HepG2 (cell line): ENCODE data around the gene WNT7B. TPM values are rescaled to one million over a fixed set of nuclear protein-coding genes. Genes with fewer than 3 reads are reported as not detected.

Experiments used
- ATAC-seq: fragments of 200-7000 bp; cut with Tn5 transposase; 3 replicates; pipeline ENCODE4 v1.9.1; 2020; ENCODE audit warnings: mild to moderate bottlenecking, moderate library complexity
- BruUV-seq: library from RNA; stranded (reverse); fragments of 400-500 nt; replicated peaks from 2 replicates; lab custom pipeline; 2021; lab: Mats Ljungman, UMichigan
- CTCF ChIA-PET: fragments of 300-600 bp; formaldehyde crosslinking; extraction: SDS; loops from one replicate; lab custom pipeline; 2021; ENCODE audit warnings: low total read pairs, inconsistent platforms, low intra/inter-chr PET ratio; lab: Yijun Ruan, JAX
- POLR2A ChIA-PET: fragments of 350-600 bp; sonication (Branson Sonifier 250); formaldehyde crosslinking; loops from one replicate; lab custom pipeline; 2020; ENCODE audit warnings: antibody characterized with exemption, inconsistent platforms; lab: Yijun Ruan, JAX
- DNase-seq: peaks from one replicate; pipeline ENCODE4 v3.0.0-alpha.2; 2015; ENCODE audit warnings: low spot score
- FAIRE-seq: peaks from 3 replicates; lab custom pipeline; 2011; peaks lifted over from hg19 to GRCh38; lab: Jason Lieb, UNC
- H2AFZ ChIP-seq: one replicate; pipeline ENCODE4 v1.6.1; 2011; ENCODE audit warnings: low read length, inconsistent platforms
- H3K27ac ChIP-seq: fragments of 300-600 bp; 3 replicates; pipeline ENCODE4 v1.8.0; 2011; ENCODE audit warnings: mixed run types, mild to moderate bottlenecking, mixed read lengths, low read length, inconsistent platforms; ENCODE audit not compliant: insufficient read depth; ENCODE audit errors: extremely low read length
- H3K27me3 ChIP-seq, 2 experiments: fragments of 200-600 bp in 1 of 2; 2 replicates in 1 of 2; 3 replicates in 1 of 2; pipeline versions ENCODE4 v1.6.0 to v1.8.0; 2011; ENCODE audit warnings: low read length in 2 of 2, mild to moderate bottlenecking in 2 of 2, moderate library complexity in 2 of 2, inconsistent platforms in 1 of 2; ENCODE audit not compliant: insufficient read depth in 2 of 2, control insufficient read depth in 1 of 2
- H3K36me3 ChIP-seq, 2 experiments: fragments of 200-600 bp in 1 of 2; replicated peaks in 1 of 2; 2 replicates in 1 of 2; 3 replicates in 1 of 2; pipeline versions ENCODE4 v1.5.1 to v1.8.0; 2011; ENCODE audit warnings: low read length in 2 of 2, inconsistent platforms in 1 of 2; ENCODE audit not compliant: insufficient read depth in 2 of 2, control insufficient read depth in 1 of 2
- H3K4me1 ChIP-seq: 2 replicates; pipeline ENCODE4 v1.5.1; 2012; ENCODE audit warnings: low read length, inconsistent platforms; ENCODE audit not compliant: insufficient read depth
- H3K4me2 ChIP-seq: 2 replicates; pipeline ENCODE4 v1.6.0; 2011; ENCODE audit warnings: low read depth, low read length, inconsistent platforms
- H3K4me3 ChIP-seq, 3 experiments: fragments of 200-600 bp in 1 of 3; sonication (generic), shearing (Covaris generic) in 1 of 3; replicated peaks in 1 of 3; 2 replicates each; pipeline ENCODE4 v1.5.1; 2011 to 2016; ENCODE audit warnings: low read length in 3 of 3, inconsistent platforms in 2 of 3, low read depth in 2 of 3, mild to moderate bottlenecking in 2 of 3, control low read depth in 1 of 3, mixed read lengths in 1 of 3; ENCODE audit not compliant: insufficient read depth in 1 of 3
- H3K79me2 ChIP-seq: one replicate; pipeline ENCODE4 v1.6.1; 2011; ENCODE audit warnings: low read length, inconsistent platforms; ENCODE audit not compliant: insufficient read depth
- H3K9ac ChIP-seq: 2 replicates; pipeline ENCODE4 v1.6.0; 2011; ENCODE audit warnings: mild to moderate bottlenecking, low read depth, low read length, inconsistent platforms; ENCODE audit not compliant: insufficient read depth
- H3K9me3 ChIP-seq: 2 replicates; pipeline ENCODE4 v1.5.1; 2012; ENCODE audit warnings: mild to moderate bottlenecking, low read length
- H4K20me1 ChIP-seq: 2 replicates; pipeline ENCODE4 v1.6.0; 2011; ENCODE audit warnings: inconsistent platforms, mild to moderate bottlenecking, low read length, moderate library complexity; ENCODE audit not compliant: insufficient read depth
- CCDC6 ChIP-seq: sonication (generic); formaldehyde crosslinking; IDR thresholded peaks from 2 replicates; pipeline ENCODE4 v1.8.1; 2022; ENCODE audit warnings: mild to moderate bottlenecking, missing genetic modification reagents, moderate library complexity
- ERF ChIP-seq: IDR thresholded peaks from 2 replicates; pipeline ENCODE4 v1.6.1; 2018; ENCODE audit warnings: missing biosample characterization, missing genetic modification reagents
- ETV5 ChIP-seq: IDR thresholded peaks from 2 replicates; pipeline ENCODE4 v1.6.1; 2018; ENCODE audit warnings: missing biosample characterization, missing genetic modification reagents, inconsistent platforms, borderline replicate concordance
- HDAC2 ChIP-seq: sonication (generic); formaldehyde crosslinking; IDR thresholded peaks from 2 replicates; pipeline ENCODE4 v1.4.0; 2020; ENCODE audit warnings: missing genetic modification reagents
- HNF4A ChIP-seq: sonication (generic); formaldehyde crosslinking; IDR thresholded peaks from 2 replicates; pipeline ENCODE4 v1.4.0; 2020; ENCODE audit warnings: missing genetic modification reagents
- ISX ChIP-seq: sonication (generic); formaldehyde crosslinking; conservative IDR thresholded peaks from 2 replicates; pipeline ENCODE4 v1.5.0; 2020; ENCODE audit warnings: missing genetic modification reagents
- PAX8 ChIP-seq: sonication (generic); formaldehyde crosslinking; IDR thresholded peaks from 2 replicates; pipeline ENCODE4 v1.8.0; 2022; ENCODE audit warnings: mild to moderate bottlenecking, missing genetic modification reagents, borderline replicate concordance
- PBX2 ChIP-seq: IDR thresholded peaks from 2 replicates; pipeline ENCODE4 v1.6.1; 2016; ENCODE audit warnings: control low read depth
- RELA ChIP-seq: sonication (generic); formaldehyde crosslinking; IDR thresholded peaks from 2 replicates; pipeline ENCODE4 v1.4.0; 2020; ENCODE audit warnings: missing genetic modification reagents
- SCMH1 ChIP-seq: sonication (generic); formaldehyde crosslinking; IDR thresholded peaks from 2 replicates; pipeline ENCODE4 v1.9.0; 2021; ENCODE audit warnings: missing genetic modification reagents, mild to moderate bottlenecking, borderline replicate concordance
- SMAD3 ChIP-seq: sonication (generic); formaldehyde crosslinking; IDR thresholded peaks from 2 replicates; pipeline ENCODE4 v1.4.0; 2020; ENCODE audit warnings: missing genetic modification reagents
- TARDBP ChIP-seq: sonication (generic); formaldehyde crosslinking; IDR thresholded peaks from 2 replicates; pipeline ENCODE4 v1.8.0; 2022; ENCODE audit warnings: mild to moderate bottlenecking, missing genetic modification reagents
- ZFP41 ChIP-seq: sonication (generic); formaldehyde crosslinking; IDR thresholded peaks from 2 replicates; pipeline ENCODE4 v1.4.0; 2020; ENCODE audit warnings: mild to moderate bottlenecking, missing genetic modification reagents, borderline replicate concordance
- ZNF24 ChIP-seq: fragments of 450-650 bp; IDR thresholded peaks from 2 replicates; pipeline ENCODE4 v1.6.1; 2017; ENCODE audit warnings: antibody characterized with exemption, mild to moderate bottlenecking
- ZNF362 ChIP-seq: sonication (generic); formaldehyde crosslinking; IDR thresholded peaks from 2 replicates; pipeline ENCODE4 v1.4.0; 2020; ENCODE audit warnings: missing genetic modification reagents, mild to moderate bottlenecking, borderline replicate concordance
- WGBS: methylation state at CpG from one replicate; pipeline ENCODE4 v1.1.6; 2017; ENCODE audit warnings: low lambda C conversion rate; 5-methylcytosine and 5-hydroxymethylcytosine counted together
- in situ Hi-C: cut with HindIII; loops from 2 replicates; pipeline ENCODE4 v1.10.0; 2017; ENCODE audit warnings: low pct_unique_long_range_greater_than_20kb; ENCODE audit not compliant: extremely low pct_ligation_motif_present
- intact Hi-C: fragments of 100-400 bp; cut with micrococcal nuclease; formaldehyde crosslinking; loops from one replicate; pipeline ENCODE4 v1.10.0; 2022; ENCODE audit not compliant: unreplicated experiment
- polyA plus RNA-seq, 8 experiments: library from polyadenylated mRNA; depleted of rRNA in 3 of 8; stranded (reverse) in 7 of 8; unstranded in 1 of 8; fragments of >200 nt; fragmentation: Illumina TruSeq in 4 of 8; extraction: Trizol in 4 of 8; gene quantifications; 2 replicates each; pipeline versions ENCODE4 v1.2.1 to v1.2.3, GENCODE V29; 2011 to 2016; ENCODE audit warnings: low read depth in 4 of 8, missing spikeins in 1 of 8, mixed read lengths in 1 of 8; ENCODE audit not compliant: insufficient read depth in 1 of 8
- total RNA-seq, 5 experiments: library from RNA; depleted of rRNA; stranded (reverse); fragments of >200 nt; fragmentation: Illumina TruSeq; extraction: Trizol; gene quantifications; 2 replicates each; pipeline ENCODE4 v1.2.3, GENCODE V29; 2016; ENCODE audit warnings: low read depth in 1 of 5
- TF ChIP-seq, protein P1 (sequence below): sonication (generic); formaldehyde crosslinking; IDR thresholded peaks from 2 replicates; pipeline ENCODE4 v1.5.1; 2020; ENCODE audit warnings: mild to moderate bottlenecking, missing genetic modification reagents
- TF ChIP-seq, protein P2 (sequence below): sonication (generic); formaldehyde crosslinking; IDR thresholded peaks from 2 replicates; pipeline ENCODE4 v1.5.0; 2020; ENCODE audit warnings: missing genetic modification reagents, mild to moderate bottlenecking, borderline replicate concordance
- TF ChIP-seq, protein P3 (sequence below): sonication (generic); formaldehyde crosslinking; IDR thresholded peaks from 2 replicates; pipeline ENCODE4 v1.8.1; 2023; ENCODE audit warnings: missing genetic modification reagents, mild to moderate bottlenecking, borderline replicate concordance

Gene WNT7B
- total and polyA plus RNA-seq, 2 of the 13 experiments (the other 11 are each of a cell fraction or from before 2014, with no cell fraction given) = 0.09 TPM; not detected in 1

DNA sequence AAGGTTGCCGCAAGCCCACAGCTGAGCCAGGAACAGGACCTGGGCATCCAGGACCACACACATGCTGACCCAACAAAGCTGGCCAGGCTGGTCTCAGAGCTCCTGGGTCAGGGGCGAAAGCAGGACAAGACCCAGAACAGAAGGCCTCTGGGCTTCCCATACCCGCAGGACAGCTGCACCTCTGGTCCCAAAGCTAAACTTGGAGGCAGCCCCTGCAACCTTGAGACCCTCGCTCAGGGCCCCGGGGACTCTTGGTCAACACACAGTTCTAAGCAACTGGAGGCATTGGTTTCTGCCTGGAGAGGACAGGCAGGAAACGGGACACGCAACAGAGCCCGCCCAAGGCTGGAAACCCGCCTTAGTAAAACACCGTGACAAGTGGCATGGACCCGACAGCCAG lies 11.4 kb downstream of the WNT7B start:
- Histone ChIP-seq H3K27ac (no peak overlapping the region), H3K4me3 (no peak overlapping the region), H3K4me1 (peaks cover 35% of the 10 kb centered on the region), H3K36me3 (no peaks in the 10 kb centered on the region), H3K9ac (no peak overlapping the region), H3K4me2 (no peak overlapping the region), H3K79me2 (no peaks in the 10 kb centered on the region), H2AFZ (no peak overlapping the region), H3K27me3 (peaks cover 16 to 81% of the 10 kb centered on the region in 2 experiments), H3K9me3 (no peaks in the 10 kb centered on the region), H4K20me1 (0 out of 2 replicates have a peak, but pooled peaks cover 5% of the 10 kb centered on the region)
- POLR2A ChIA-PET = interaction anchor here (0.6 kb wide), 1 partner anchor 12 kb away, joined by 3 read pairs; the partner anchor contains the start of gene WNT7B
- intact Hi-C loops = loop anchor here (5.0 kb wide), 1 partner anchor 318 kb away; no protein-coding TSS in a partner anchor
- 18% methylated on average over 3 of the region's 11 CpGs for WGBS
- in situ Hi-C loops = no loop called here
- no TSS peak for BruUV-seq
- DNase-seq (no peak), FAIRE-seq (no peak), ATAC-seq (no peak)
- CTCF ChIA-PET = no interaction called here
- TF ChIP-seq SCMH1 (CRISPR knock-in tag) = no peak
- TF ChIP-seq ZNF24 = no peak
- no peak for TF ChIP-seq ETV5 (CRISPR knock-in tag)
- no peak for TF ChIP-seq ZNF362 (CRISPR knock-in tag)
- TF ChIP-seq, protein P1, sequence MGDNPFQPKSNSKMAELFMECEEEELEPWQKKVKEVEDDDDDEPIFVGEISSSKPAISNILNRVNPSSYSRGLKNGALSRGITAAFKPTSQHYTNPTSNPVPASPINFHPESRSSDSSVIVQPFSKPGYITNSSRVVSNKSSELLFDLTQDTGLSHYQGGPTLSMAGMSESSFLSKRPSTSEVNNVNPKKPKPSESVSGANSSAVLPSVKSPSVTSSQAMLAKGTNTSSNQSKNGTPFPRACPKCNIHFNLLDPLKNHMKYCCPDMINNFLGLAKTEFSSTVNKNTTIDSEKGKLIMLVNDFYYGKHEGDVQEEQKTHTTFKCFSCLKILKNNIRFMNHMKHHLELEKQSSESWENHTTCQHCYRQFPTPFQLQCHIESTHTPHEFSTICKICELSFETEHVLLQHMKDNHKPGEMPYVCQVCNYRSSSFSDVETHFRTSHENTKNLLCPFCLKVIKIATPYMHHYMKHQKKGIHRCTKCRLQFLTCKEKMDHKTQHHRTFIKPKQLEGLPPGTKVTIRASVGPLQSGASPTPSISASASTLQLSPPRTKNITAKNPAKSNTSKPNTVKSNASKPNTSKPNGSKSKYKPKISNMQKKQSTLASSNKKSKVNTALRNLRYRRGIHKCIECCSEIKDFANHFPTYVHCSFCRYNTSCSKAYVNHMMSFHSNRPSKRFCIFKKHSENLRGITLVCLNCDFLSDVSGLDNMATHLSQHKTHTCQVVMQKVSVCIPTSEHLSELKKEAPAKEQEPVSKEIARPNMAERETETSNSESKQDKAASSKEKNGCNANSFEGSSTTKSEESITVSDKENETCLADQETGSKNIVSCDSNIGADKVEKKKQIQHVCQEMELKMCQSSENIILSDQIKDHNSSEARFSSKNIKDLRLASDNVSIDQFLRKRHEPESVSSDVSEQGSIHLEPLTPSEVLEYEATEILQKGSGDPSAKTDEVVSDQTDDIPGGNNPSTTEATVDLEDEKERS = no peak
- no peak for TF ChIP-seq SMAD3 (CRISPR knock-in tag)
- TF ChIP-seq HNF4A = no peak
- TF ChIP-seq PBX2 (CRISPR knock-in tag) = no peak
- no peak for TF ChIP-seq PAX8 (CRISPR knock-in tag)
- no peak for TF ChIP-seq ZFP41 (CRISPR knock-in tag)
- TF ChIP-seq ERF (CRISPR knock-in tag) = no peak
- TF ChIP-seq, protein P2, sequence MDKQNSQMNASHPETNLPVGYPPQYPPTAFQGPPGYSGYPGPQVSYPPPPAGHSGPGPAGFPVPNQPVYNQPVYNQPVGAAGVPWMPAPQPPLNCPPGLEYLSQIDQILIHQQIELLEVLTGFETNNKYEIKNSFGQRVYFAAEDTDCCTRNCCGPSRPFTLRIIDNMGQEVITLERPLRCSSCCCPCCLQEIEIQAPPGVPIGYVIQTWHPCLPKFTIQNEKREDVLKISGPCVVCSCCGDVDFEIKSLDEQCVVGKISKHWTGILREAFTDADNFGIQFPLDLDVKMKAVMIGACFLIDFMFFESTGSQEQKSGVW (CRISPR knock-in tag) = no peak
- TF ChIP-seq TARDBP (CRISPR knock-in tag) = no peak
- no peak for TF ChIP-seq RELA (CRISPR knock-in tag)
- TF ChIP-seq, protein P3, sequence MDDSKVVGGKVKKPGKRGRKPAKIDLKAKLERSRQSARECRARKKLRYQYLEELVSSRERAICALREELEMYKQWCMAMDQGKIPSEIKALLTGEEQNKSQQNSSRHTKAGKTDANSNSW = no peak
- no peak for TF ChIP-seq HDAC2 (CRISPR knock-in tag)
- no peak for TF ChIP-seq ISX (CRISPR knock-in tag)
- TF ChIP-seq CCDC6 (CRISPR knock-in tag) = no peak
